ENCODE data around the gene LDB3.

Gene LDB3

DNA sequence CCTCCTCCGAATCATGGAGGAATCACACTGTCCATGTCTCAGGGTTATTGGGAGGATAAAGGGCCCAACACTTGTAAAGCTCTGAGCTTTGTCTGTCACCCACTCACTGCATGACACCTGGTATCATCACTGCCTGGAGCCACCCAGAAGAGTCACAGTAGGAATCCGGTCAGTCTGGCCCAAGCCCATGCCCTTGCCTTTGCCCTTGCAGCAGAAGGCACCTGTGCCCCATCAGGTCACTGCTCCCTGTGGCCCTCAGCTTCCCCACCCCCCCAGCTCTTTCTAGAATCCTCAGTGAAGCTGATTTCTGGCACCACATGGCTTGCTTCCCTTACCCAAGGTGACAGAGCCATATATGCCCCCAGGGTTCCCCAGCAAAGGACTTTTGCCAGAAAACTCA lies 14.4 kb downstream of the LDB3 start:
- DNase-seq = no peak
- intact Hi-C loops (cut with DNase I) = no loop called here

GRCh38 chr10:86684331-86685097 lies 16.2 kb downstream of the LDB3 start:
- intact Hi-C loops (cut with DNase I) = loop anchor here (1.0 kb wide), 1 partner anchor 41 kb away; no protein-coding TSS in a partner anchor
- peak in 5 of 10 donors; percentile 35 to 94 (median 61) for DNase-seq

GRCh38 chr10:86685416-86685815 lies 17.1 kb downstream of the LDB3 start:
- intact Hi-C loops (cut with DNase I) = no loop called here
- DNase-seq = no peak

DNA sequence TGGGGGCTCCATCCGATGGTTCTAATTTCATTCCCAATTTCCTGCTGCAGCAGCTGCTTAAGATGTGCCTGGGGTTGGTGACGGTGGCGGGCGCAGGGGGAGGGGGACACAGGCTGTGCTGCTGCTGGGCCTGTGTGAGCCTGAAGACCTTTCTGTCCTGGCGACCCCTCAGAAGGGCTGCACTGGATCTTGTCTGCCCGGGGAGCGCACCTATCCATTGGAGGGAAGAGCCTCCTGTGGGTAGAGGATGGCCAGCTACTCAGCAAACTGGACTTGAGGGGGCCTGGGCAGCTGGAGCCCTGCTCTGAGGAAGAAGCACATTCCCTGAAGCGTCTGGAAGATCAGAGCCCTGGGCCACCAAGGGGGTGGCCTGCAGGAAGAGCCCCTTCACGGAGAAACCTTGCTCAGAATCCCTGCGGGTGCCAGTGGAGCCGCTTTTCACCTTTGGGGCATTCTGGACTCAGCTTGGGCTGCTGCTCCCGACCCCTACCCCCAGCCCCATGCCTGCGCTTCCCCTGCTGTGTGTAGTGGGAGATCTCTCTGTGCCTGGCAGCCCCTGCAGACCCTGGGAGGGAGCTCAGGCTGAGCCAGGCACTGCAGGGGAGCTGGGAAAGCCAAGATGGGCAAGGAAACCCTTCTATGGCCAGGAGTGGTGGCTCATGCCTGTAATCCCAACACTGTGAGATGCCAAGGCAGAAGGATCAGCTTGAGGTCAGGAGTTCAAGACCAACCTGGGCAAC lies 17.8 kb downstream of the LDB3 start:
- no peak for DNase-seq
- intact Hi-C loops (cut with DNase I) = no loop called here

DNA sequence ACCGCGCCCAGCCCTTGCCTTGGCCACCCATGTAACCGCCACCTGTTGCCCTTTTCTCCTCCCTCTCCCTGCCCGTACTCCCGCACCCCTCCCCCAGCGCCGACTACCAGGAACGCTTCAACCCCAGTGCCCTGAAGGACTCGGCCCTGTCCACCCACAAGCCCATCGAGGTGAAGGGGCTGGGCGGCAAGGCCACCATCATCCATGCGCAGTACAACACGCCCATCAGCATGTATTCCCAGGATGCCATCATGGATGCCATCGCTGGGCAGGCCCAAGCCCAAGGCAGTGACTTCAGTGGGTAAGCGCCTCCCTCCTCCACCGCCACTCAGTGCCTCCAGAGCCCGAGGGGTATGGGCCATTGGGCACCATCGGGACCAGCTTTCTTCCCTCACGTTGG lies 18.7 kb downstream of the LDB3 start:
- DNase-seq = no peak
- intact Hi-C loops (cut with DNase I) = no loop called here

GRCh38 chr10:86687750-86688149 lies 19.4 kb downstream of the LDB3 start:
- no peak for DNase-seq
- intact Hi-C loops (cut with DNase I) = loop anchor here (1.0 kb wide), 1 partner anchor 212 kb away; no protein-coding TSS in a partner anchor

GRCh38 chr10:86688398-86688921 lies 20.1 kb downstream of the LDB3 start:
- intact Hi-C loops (cut with DNase I) = loop anchor here (1.0 kb wide), 1 partner anchor 211 kb away; no protein-coding TSS in a partner anchor
- DNase-seq = peak in 6 of 10 donors; percentile 52 to 93 (median 60)

- no peak for DNase-seq
- intact Hi-C loops (cut with DNase I) = no loop called here
These were observed 20.8 kb downstream of the LDB3 start for GRCh38 chr10:86689146-86689545.

DNA sequence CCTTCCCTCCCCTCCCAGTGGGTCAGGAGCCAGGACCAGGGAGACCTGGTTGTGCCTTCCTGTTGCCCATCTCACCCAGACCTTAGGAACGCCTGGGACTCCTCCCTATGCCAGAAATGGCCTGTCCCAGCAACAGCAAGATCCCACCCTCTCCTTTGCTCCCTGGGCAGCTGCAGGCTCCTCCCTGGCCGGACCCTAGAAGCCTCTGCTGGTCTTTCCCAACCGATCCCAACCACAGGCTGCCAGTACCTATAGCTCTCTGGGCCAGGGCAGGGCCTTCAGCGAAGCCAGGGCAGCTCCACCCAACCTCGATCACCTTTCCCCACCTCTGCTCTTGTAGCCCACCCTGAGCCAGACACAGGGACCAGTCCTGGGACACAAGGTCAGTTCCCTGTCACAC lies 21.9 kb downstream of the LDB3 start:
- intact Hi-C loops (cut with DNase I) = no loop called here
- DNase-seq = no peak

DNA sequence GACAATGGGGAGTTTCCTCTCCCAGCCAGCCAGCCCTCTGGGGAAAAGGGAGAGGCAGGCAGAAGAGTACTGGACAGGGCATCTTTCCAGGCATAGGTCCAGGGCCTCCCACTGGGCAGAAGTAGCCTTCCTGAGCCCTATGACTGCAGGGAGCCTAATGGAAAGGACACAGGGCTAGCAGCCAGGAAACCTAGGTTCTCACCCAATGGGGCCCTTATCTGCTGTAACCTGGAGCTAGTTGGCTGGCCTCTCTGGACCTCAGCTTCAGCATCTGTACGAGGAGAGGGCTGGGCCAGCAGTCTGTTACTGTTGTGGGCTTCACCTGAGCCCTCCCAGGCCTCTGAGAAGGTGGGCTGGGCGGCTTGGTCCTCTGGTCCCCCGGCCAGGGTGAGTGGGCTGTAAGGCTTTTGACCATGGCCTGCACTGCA lies 22.4 kb downstream of the LDB3 start:
- intact Hi-C loops (cut with DNase I) = no loop called here
- no peak for DNase-seq

GRCh38 chr10:86691333-86692022 lies 23.2 kb downstream of the LDB3 start:
- intact Hi-C loops (cut with DNase I) = no loop called here

DNA sequence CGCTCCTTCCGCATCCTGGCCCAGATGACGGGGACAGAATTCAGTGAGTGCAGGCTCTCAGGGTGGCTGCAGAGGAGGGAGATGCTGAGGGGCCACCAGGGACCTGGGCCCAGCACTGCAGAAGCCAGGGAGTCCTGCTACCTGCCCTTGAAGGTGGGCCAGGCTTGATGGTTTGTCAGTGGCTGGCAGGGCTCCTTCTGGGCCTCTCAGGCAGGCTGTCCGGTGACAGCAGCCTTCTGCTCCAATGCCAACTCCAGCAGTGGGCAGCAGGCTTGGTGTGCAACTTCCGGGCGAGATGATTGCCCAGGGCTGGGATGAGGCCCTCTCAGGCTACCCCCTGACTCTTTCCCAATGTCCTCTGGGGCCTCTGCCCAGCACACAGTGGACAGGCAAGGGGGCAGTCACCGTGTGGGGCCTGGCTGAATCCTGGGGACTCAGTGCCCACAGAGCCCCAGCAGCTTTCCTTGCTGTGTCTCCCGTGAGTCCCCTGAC lies 23.8 kb downstream of the LDB3 start:
- intact Hi-C loops (cut with DNase I) = no loop called here

More at GRCh38 chr10:86691333-86692022, 23.2 kb downstream of the LDB3 start:
- no peak for DNase-seq

GRCh38 chr10:86692664-86693063 lies 24.4 kb downstream of the LDB3 start:
- intact Hi-C loops (cut with DNase I) = no loop called here
- no peak for DNase-seq

More for the DNA sequence above, 23.8 kb downstream of the LDB3 start:
- DNase-seq = no peak

DNA sequence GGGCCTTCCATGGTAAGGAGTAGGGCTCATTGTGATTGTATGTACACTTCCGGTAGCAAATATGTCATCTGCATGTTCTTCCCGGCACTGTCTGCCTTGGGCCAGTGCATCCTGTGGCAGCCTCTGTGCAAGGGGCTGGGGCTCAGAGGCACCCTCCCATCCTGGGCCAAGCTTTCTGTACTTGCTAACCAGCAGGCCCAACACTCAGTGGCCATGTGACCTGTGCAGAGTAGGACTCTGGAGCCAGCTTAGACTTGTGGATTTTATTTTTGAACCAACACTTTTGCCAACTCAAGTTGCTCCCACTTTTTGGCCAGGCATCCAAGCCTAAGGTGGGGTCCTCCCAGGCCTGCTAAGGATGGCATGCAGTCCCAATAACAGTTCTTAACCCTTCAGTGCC lies 25.0 kb downstream of the LDB3 start:
- no peak for DNase-seq
- intact Hi-C loops (cut with DNase I) = no loop called here

DNA sequence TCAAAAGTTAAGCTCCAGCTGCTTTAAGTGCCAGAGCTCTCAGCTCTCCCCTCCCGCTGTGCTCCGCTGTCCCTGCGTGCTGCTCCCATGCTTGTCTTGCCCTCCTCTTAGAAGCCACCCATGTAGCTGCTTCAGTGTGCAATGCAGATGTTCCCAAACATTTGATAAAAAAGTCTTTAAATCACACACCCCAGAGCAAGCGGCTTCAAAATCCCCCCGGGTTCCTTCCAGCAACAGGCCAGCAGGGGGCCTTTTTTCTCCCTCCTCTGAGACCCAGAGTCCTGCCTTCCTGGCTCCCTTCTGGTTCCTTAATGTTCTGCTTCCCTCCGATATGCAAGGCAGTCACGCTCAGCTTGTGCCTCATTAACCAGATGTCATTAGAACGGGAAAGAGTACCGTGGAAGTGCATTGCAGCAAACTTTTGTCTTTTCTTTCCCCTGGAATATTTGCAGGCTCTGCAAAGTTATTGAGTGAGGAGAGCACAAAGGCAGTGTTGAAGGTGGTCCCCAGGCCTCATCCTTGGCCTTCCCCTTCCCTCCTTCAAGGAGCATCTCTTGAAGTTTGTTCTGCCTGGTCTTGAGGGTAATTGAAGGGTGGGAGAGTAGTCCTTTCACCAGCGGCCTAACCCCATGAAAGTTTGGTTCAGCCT lies 25.5 kb downstream of the LDB3 start:
- intact Hi-C loops (cut with DNase I) = no loop called here
- peak in 2 of 10 donors; percentile 39 to 54 for DNase-seq

DNA sequence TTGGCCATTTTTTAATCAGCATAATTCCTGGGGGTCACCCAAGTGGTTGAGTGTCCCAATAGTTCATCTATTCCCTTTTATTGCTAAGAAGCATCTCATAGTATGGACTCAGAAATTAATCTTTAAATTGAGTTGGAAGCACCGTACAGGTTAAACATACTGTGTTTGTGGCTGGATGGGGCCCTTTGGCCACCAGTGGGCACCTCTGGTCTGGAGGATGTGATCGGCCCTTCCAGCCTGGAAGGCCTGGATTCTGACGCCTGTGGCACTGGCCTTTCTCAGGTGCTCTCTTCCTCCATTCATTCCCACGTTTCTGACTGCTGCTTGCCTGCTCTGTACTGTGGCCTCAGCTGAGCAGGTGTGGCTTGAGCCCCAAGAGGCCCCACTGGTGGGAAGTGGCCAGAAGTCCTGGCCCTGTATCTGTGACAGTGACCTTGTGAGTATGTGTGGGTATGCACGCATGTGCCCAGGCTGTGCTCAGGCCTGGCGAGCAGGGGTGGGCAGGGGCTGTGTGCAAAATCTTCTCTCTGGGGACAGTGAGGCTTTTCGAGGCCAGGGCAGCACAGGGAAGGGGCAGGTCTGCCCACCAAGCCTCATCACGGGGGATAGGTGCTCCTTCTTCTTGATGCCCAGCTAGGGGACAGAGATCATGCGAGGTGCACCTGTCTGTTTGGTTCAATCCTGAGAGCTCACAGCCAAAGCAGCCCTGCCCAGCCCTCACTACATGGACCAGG lies 30.1 kb downstream of the LDB3 start:
- intact Hi-C loops (cut with DNase I) = no loop called here
- peak in 2 of 10 donors; percentile 41 to 76 for DNase-seq

- peak in 2 of 10 donors; percentile 1 to 52 for DNase-seq
- intact Hi-C loops (cut with DNase I) = no loop called here
These were observed 30.8 kb downstream of the LDB3 start for GRCh38 chr10:86699125-86699524.

GRCh38 chr10:86699541-86699940 lies 31.2 kb downstream of the LDB3 start:
- intact Hi-C loops (cut with DNase I) = no loop called here
- DNase-seq = peak in 2 of 10 donors; percentile 55 to 69

Measured in posterior cingulate gyrus (tissue), 11 donors.